SK-N-DZ (cell line): ENCODE measurements around the gene CADM3. TPM values are rescaled to one million over a fixed set of nuclear protein-coding genes. Genes with fewer than 3 reads are reported as not detected.
A peak's percentile ranks its signal among the peaks of the same experiment; 100 is the strongest.

Experiments
- DNase-seq: peaks from one replicate; pipeline ENCODE4 v3.0.0-alpha.2; 2015; ENCODE audit warnings: low spot score
- polyA plus RNA-seq, 2 experiments: library from polyadenylated mRNA; depleted of rRNA; stranded (reverse); fragments of >200 nt; gene quantifications; 2 replicates each; pipeline ENCODE4 v1.2.3, GENCODE V29; 2014

The CADM3 gene, protein sequence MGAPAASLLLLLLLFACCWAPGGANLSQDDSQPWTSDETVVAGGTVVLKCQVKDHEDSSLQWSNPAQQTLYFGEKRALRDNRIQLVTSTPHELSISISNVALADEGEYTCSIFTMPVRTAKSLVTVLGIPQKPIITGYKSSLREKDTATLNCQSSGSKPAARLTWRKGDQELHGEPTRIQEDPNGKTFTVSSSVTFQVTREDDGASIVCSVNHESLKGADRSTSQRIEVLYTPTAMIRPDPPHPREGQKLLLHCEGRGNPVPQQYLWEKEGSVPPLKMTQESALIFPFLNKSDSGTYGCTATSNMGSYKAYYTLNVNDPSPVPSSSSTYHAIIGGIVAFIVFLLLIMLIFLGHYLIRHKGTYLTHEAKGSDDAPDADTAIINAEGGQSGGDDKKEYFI
- 9.9 and 11.3 TPM in 2 replicates for polyA plus RNA-seq (2014; cell fraction: cytosol; rRNA removed)
- 4.1 and 5.1 TPM in 2 replicates for polyA plus RNA-seq (2014; cell fraction: nucleus; rRNA removed)

DNA sequence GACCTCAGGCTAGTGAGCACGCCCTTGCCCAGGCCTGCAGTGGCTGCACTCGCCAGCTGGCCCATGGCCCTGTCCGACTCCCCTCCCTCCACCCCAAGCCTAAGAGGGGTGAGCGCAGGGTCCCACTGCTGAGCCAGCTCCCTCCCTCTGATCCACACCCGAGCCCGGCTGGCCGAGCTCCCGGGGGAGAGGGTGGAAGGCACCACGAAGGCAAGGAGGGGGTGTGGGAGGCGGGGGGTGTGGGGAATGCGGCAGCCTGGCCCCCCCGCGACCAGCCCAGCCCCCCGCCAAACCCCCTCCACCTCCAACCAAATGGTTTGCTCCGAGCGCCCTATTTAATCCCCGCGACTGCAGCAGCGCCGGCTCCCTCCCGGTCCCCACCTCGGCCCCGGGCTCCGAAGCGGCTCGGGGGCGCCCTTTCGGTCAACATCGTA lies at the start of gene CADM3:
Gene CADM3, plus strand, starts transcription at position 362 of the 434 bp plus-strand sequence. CDS start 151 bp downstream, outside the sequence.
- DNase-seq, result peak; percentile 73

- no peak for DNase-seq
Measured at GRCh38 chr1:159122005-159122621, 49.3 kb upstream of the CADM3 start.

DNA sequence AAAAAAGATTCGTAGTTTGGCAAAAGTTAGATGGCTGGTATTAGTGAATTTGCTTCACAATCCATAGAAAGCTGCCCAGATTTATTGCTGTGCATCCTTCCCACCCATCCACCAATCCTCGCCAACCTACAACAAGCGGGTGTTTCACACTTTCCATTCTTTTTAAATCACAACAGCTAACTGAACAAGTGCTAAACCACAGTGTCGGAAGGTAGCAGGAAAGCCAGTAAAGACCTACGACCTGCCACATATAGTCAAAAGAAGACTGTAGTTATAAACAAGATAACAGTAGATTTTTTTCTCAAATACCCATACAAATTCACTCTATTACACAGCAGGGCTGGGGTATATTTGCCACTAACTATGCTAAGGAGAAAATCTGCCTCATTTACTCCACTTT lies 47.8 kb upstream of the CADM3 start:
- no peak for DNase-seq

- peak; percentile 52 for DNase-seq
Measured at GRCh38 chr1:159132271-159132881, 39.0 kb upstream of the CADM3 start.

DNA sequence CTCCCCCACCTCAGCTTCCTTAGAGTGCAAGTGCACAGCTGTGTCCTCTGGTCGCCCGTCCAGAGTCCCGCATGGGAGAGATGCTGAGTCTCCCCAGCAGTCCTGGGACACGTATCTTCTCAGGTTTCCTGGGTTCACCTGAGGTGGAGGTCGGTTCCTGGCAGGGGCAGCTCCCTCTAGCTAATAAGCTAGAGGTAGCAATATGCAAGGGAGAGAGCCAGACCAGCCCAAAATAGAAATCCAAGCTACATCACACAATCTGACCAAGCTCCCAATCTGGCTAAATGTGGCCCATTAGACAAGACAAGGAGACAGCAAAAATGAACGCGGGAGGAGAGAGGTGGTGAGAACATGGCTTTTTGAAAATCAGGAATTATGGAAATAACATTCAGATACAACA lies 30.9 kb upstream of the CADM3 start:
- DNase-seq, result no peak

DNA sequence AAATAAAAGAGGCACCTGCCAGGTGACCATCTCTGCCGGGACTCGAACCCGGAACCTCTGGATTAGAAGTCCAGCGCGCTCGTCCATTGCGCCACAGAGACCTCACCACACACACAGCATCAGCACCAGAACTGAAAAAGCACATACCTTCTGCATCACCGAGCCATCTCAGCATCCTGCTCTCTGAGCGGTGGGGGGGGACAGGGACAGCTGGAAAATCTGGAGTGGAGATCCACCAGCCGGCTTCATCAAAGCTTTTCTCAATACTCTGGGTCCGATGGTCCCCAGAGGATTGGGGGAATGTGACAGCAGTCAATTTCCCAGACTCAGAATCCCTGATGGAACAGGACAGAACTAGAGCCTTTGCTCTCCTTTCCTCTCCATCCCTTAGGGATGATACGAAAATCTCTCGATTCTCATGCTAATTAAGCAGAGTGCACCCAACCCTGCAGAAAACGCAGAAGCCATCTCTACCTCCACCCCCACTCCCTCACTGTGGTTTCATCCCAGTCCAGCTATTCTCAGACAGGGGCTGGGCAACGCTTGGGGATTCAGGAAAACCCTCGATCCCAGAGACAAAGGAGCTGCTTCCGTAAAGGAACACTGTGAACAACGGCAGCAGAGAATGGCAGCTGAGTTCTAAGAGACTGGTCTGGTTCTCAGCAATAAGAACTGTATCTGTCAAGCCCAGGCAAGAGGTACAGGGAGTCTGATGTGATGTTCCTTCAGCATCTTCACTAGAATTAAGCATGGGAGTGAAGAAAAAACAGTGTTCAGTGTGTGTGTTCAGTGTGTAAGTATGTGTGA lies 29.6 kb upstream of the CADM3 start:
- peak; percentile 95 for DNase-seq

DNA sequence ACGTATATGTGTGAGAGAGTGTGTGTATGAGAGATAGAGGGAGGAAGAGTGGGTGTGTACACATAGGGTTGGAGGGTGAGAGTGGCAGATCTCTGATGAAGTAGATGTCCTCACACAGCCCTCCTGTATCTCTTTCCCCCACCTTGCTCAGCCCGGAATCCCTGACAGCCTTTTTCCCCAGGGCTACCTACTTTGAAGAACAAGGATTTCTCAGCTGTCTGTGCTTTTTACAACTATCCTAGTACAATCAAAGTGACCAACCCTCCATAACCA lies 29.1 kb upstream of the CADM3 start:
- no peak for DNase-seq

DNA sequence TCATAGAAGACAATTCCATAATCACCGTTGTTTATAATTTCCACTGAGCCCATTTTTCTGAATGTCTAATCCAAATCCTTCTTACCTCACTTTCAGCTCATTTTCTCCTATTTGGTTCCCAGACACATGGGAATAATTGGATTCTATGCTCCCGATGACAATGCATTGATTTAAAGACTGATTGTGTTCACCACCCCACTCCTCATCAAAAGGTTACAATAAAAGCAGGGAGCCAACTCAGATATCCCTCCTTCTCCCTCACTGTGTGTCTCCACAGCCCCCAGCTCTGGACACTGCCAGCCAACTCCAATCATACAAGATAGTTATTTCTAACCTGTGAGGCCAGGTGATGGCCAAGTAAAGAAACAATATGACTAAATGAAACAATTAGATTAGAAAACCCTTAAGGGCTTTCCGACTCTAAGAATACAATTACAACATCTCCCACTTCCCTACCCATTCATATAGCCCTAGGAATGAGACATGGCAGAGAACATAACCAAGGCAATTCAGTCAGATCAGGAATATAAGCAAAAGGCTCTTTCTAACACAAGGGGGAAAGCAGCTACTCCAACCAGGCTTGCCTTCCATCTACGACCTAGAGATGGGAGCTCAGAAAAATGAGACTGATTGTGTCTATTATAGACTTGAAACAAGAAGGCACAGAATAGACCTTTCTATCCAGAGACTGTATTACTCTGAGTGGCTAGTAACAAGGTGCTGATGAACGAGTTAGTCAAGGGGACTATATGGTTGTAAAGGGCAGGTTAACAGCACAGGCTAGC lies 28.5 kb upstream of the CADM3 start:
- no peak for DNase-seq

DNA sequence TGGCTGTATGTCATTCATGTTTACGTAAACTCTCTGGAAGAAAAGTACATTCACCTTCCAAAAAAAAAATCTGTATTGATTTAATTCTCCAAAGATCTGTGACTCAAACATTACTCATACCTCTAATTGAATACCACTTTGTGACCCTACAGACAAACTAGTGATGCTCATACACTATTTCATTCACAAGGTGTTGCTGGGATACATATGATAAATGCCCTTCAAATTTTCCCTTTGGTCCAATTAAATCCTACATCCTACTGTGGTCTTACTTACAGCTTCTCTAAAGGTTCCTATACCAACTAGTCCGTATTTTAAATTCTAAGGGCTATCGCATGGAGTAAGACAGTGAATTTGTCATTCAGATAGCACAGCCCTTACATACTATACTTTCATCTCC lies 26.8 kb upstream of the CADM3 start:
- DNase-seq, result no peak

DNA sequence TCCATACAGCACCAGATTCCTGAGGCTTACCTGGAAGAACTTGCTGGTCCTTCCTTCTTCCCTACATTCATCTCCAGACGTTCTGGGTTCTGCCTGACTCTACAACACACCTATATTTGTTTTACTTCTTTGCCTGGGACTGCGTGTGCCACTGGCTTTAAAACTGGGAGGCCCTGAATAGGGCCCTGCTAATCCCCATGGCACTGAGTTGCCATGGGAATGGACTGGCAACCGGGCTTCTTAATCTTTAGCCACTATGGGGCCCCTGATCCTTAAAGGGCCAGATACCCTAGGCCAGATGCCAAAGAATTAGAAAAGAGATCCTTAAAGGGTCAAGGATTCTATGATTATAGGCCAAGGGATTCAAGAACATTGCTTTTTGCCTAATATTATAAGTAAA lies 24.4 kb upstream of the CADM3 start:
- DNase-seq, result no peak

- no peak for DNase-seq
Measured at GRCh38 chr1:159152031-159152430, 19.4 kb upstream of the CADM3 start.

GRCh38 chr1:159161001-159161718 lies 10.3 kb upstream of the CADM3 start:
- peak; percentile 79 for DNase-seq

- DNase-seq, result no peak
Measured at GRCh38 chr1:159161719-159162026, 9.7 kb upstream of the CADM3 start.

GRCh38 chr1:159162516-159163265 lies 8.7 kb upstream of the CADM3 start:
- DNase-seq, result no peak

- peak; percentile 53 for DNase-seq
Measured at GRCh38 chr1:159163614-159164228, 7.7 kb upstream of the CADM3 start.

DNA sequence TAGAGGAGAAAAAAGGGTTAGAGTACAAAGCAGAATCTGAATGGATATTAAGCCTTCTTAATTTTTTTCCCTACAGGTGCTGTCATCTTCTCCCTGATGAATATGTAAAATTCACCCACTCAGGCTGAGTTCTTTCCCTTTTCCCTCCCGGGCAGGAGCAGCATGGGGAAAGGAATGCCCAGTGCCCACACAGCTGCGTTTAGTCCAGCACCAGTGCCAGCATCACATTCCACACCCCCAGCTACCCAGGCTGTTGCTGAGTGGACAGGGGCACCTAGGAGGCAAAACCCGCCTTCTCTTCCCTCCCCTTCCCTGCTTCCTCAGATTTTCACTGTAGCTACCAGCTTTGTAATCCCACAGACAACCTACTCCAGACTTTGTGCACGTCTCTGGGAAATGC lies 3.4 kb upstream of the CADM3 start:
- DNase-seq, result no peak

DNA sequence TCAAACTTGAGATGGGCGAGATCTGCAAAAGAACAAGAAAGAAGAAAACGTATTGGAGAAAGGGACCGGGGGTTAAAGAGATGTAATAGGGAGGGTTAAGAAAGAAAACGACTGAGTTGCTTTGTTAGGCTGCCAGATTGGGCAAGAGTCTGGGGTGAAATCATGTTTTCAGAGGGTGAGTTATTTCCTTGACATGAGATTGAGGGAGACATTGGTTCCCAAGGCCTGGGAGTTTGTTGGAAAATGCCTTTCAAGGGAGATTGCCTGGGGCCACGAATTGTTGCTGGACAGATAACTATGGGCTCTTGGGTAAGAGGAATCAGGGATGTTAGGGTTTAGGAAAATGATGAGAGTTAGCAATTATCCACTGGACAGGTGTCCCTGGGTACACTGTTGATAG lies 776 bp upstream of the CADM3 start:
- DNase-seq, result no peak

GRCh38 chr1:159171688-159172501 lies 480 bp downstream of the CADM3 start:
- peak; percentile 68 for DNase-seq
